Peyer's patch (tissue), 4 donors: ENCODE measurements around the gene DLK1. TPM values are rescaled to one million over a fixed set of nuclear protein-coding genes. Genes with fewer than 3 reads are reported as not detected.

ENCODE experiments used
- DNase-seq, 3 donors: peaks; one replicate each; pipeline ENCODE4 v3.0.0-alpha.2; 2017 to 2019
- H3K27ac ChIP-seq, 4 donors: fragments of 200-600 bp; sonication (generic); one replicate each; pipeline ENCODE4 v1.5.1; 2016 to 2019
- H3K27me3 ChIP-seq, 2 donors: fragments of 200-600 bp; sonication (generic); one replicate each; pipeline ENCODE4 v1.5.1; 2019
- H3K36me3 ChIP-seq, 3 donors: fragments of 200-600 bp; sonication (generic); one replicate each; pipeline ENCODE4 v1.5.1; 2016 to 2019
- H3K4me1 ChIP-seq, 4 donors: fragments of 200-600 bp; sonication (generic); one replicate each; pipeline ENCODE4 v1.5.1; 2016 to 2019
- H3K4me3 ChIP-seq, 4 donors: fragments of 200-600 bp; sonication (generic); 1 replicate in 3 of 4; 2 replicates in 1 of 4; pipeline ENCODE4 v1.5.1; 2016 to 2019; ENCODE audit warnings: mild to moderate bottlenecking in 1 of 4
- H3K9me3 ChIP-seq, 4 donors: fragments of 200-600 bp; sonication (generic); one replicate each; pipeline ENCODE4 v1.5.1; 2016 to 2019; ENCODE audit warnings: mild to moderate bottlenecking in 1 of 4
- CTCF ChIP-seq, 6 experiments: fragments of 450-650 bp in 4 of 6; fragments of 200-600 bp in 2 of 6; sonication (generic) in 1 of 6; IDR thresholded peaks; one replicate each; pipeline ENCODE4 v1.5.1; 2017 to 2019; ENCODE audit warnings: antibody characterized with exemption in 6 of 6, mild to moderate bottlenecking in 3 of 6, moderate library complexity in 1 of 6
- POLR2A ChIP-seq, 2 donors: fragments of 450-650 bp; IDR thresholded peaks; one replicate each; pipeline ENCODE4 v1.5.1; 2017; ENCODE audit warnings: antibody characterized with exemption in 2 of 2, mild to moderate bottlenecking in 2 of 2, moderate library complexity in 2 of 2
- total RNA-seq, 4 donors: library from RNA; depleted of rRNA; stranded (reverse); fragments of >200 nt; gene quantifications; one replicate each; pipeline ENCODE4 v1.1.0, GENCODE V29; 2016

Gene DLK1
- total RNA-seq, 4 donors from 2014 or later: not detected

DNA sequence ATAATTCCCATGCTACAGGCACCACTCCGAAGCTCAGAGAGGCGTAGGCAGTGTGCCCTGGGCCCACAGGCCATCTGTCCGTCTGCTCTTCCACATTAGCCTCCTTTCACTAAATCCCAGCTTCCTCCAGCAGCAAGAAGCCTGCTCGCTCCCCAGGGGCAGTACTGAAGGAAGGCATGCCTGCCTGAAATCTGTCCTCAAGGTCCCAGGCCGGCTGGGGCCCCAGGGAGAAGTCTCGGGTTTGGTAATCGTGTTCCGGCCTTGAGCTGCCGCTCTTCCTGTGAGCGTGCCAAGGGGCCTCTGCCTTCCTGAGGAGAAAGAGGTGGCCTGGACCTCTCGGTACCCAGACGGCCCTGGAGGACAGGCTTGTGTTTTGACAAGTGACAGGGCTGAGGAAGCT lies 15.2 kb upstream of the DLK1 start:
- no peaks in the 10 kb centered on the region for H3K27me3 ChIP-seq
- DNase-seq: no peak
- no peaks in the 10 kb centered on the region for H3K9me3 ChIP-seq
- H3K36me3 ChIP-seq: no peaks in the 10 kb centered on the region
- H3K4me1 ChIP-seq: peaks cover 0 to 9% (median 0%) of the 10 kb centered on the region in 4 donors
- no peak for TF ChIP-seq POLR2A (IDR thresholded peaks at IDR 0.05)
- TF ChIP-seq CTCF (IDR thresholded peaks at IDR 0.05): no peak
- H3K4me3 ChIP-seq: no peak overlapping the region
- no peak overlapping the region for H3K27ac ChIP-seq

DNA sequence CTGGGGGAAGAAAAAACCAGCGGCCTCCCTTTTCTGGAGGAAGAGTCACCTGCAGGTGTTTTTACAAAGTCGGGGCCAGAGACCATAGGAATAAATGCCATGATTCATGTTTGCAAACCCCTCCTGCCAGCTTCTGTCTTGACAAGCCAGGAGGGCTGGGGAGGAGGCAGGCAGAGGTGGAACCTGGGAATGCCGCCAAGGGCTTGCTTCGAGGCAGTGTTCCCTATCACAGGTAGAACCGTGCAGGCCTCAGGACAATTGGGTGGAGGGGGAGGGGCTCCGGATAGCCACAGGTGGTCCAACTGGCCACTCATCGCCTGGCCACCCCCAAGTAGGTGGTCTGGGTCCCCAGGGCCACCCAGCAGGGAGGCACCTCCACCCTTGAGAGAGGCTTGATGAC lies 14.2 kb upstream of the DLK1 start:
- TF ChIP-seq POLR2A (IDR thresholded peaks at IDR 0.05) (no peak), CTCF (IDR thresholded peaks at IDR 0.05) (no peak)
- H3K27ac ChIP-seq: no peak overlapping the region
- DNase-seq: no peak
- H3K4me1 ChIP-seq: peaks cover 0 to 9% (median 0%) of the 10 kb centered on the region in 4 donors
- H3K36me3 ChIP-seq: no peaks in the 10 kb centered on the region
- no peak overlapping the region for H3K4me3 ChIP-seq
- H3K9me3 ChIP-seq: no peaks in the 10 kb centered on the region
- no peaks in the 10 kb centered on the region for H3K27me3 ChIP-seq

GRCh38 chr14:100713705-100714104 lies 13.0 kb upstream of the DLK1 start:
- no peak for DNase-seq
- Histone ChIP-seq H3K4me3 (no peak overlapping the region), H3K27ac (no peak overlapping the region), H3K36me3 (no peaks in the 10 kb centered on the region), H3K4me1 (peaks cover 0 to 9% (median 0%) of the 10 kb centered on the region in 4 donors), H3K9me3 (no peaks in the 10 kb centered on the region), H3K27me3 (no peaks in the 10 kb centered on the region)
- TF ChIP-seq CTCF (IDR thresholded peaks at IDR 0.05) (no peak), POLR2A (IDR thresholded peaks at IDR 0.05) (no peak)

GRCh38 chr14:100714258-100714892 lies 12.3 kb upstream of the DLK1 start:
- H3K27me3 ChIP-seq: no peaks in the 10 kb centered on the region
- DNase-seq: no peak
- no peak overlapping the region for H3K4me3 ChIP-seq
- peaks cover 0 to 5% (median 0%) of the 10 kb centered on the region in 4 donors for H3K4me1 ChIP-seq
- TF ChIP-seq POLR2A (IDR thresholded peaks at IDR 0.05) (no peak), CTCF (IDR thresholded peaks at IDR 0.05) (no peak)
- H3K27ac ChIP-seq: no peak overlapping the region
- H3K9me3 ChIP-seq: no peaks in the 10 kb centered on the region
- no peaks in the 10 kb centered on the region for H3K36me3 ChIP-seq

DNA sequence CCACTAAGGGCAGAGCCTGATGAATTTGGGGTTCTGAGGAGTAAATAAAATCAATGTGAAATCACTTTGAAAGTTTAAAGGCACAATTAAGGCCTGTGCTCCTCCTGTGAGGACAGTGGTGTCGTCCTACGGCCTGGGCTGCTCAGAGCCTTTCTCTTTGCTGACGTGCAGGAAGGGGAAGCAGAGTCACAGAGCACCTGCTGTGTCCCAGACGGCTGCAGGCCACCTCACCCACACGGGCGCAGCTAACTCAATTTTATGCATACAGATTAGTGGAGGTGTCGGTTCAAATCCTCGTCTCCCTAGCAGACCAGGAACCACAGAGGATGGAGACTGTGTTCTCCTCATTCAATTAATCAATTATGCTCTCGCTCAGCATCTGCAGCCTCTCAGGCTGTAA lies 11.4 kb upstream of the DLK1 start:
- H3K27me3 ChIP-seq: no peaks in the 10 kb centered on the region
- no peaks in the 10 kb centered on the region for H3K9me3 ChIP-seq
- H3K27ac ChIP-seq: no peak overlapping the region
- no peak for TF ChIP-seq CTCF (IDR thresholded peaks at IDR 0.05)
- no peak for TF ChIP-seq POLR2A (IDR thresholded peaks at IDR 0.05)
- H3K4me3 ChIP-seq: no peak overlapping the region
- H3K36me3 ChIP-seq: no peaks in the 10 kb centered on the region
- DNase-seq: no peak
- no peaks in the 10 kb centered on the region for H3K4me1 ChIP-seq

GRCh38 chr14:100715803-100716202 lies 10.9 kb upstream of the DLK1 start:
- TF ChIP-seq POLR2A (IDR thresholded peaks at IDR 0.05) (no peak), CTCF (IDR thresholded peaks at IDR 0.05) (no peak)
- no peaks in the 10 kb centered on the region for H3K27me3 ChIP-seq
- DNase-seq: no peak

More at GRCh38 chr14:100715803-100716202, 10.9 kb upstream of the DLK1 start:
- H3K36me3 ChIP-seq: no peaks in the 10 kb centered on the region
- H3K27ac ChIP-seq: no peak overlapping the region
- H3K4me3 ChIP-seq: no peak overlapping the region
- no peaks in the 10 kb centered on the region for H3K4me1 ChIP-seq
- no peaks in the 10 kb centered on the region for H3K9me3 ChIP-seq
